ENCODE results near the gene KIF26B. TPM values are rescaled to one million over a fixed set of nuclear protein-coding genes. Genes with fewer than 3 reads are reported as not detected.
A peak's percentile ranks its signal among the peaks of the same experiment; 100 is the strongest.
"Not testable (repeated sequence)": the region's sequence is repeated elsewhere in the genome, so short reads cannot be mapped to it uniquely, and the experiment has no call there.

The KIF26B gene
- total RNA-seq, 2 donors from 2014 or later: 0.12 to 0.13 TPM

DNA sequence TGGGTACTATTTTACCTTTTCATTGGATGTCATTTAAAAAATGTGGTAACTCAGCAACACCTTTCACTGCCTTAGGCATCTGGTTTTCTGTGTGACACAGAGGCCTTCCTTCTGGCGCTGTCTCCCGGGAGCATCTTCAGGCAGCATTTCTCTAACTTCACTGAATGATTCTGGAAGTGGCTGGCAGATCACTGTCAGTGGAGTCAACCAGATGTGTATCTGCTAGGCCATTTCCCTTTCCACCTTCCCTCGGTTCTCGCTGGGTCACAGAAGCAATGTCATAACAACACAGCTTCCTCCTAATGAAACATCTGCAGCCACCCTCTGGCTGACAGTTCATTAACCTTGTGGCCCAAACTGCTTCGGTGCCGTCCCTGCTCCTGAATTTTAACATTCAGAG, 137.8 kb downstream of the KIF26B start:
- ATAC-seq (no peak), DNase-seq (no peak)
- intact Hi-C loops (cut with DNase I): no loop called here

GRCh38 chr1:245294020-245294419, 139.2 kb downstream of the KIF26B start:
- no peak for DNase-seq
- intact Hi-C loops (cut with DNase I): no loop called here
- no peak for ATAC-seq

DNA sequence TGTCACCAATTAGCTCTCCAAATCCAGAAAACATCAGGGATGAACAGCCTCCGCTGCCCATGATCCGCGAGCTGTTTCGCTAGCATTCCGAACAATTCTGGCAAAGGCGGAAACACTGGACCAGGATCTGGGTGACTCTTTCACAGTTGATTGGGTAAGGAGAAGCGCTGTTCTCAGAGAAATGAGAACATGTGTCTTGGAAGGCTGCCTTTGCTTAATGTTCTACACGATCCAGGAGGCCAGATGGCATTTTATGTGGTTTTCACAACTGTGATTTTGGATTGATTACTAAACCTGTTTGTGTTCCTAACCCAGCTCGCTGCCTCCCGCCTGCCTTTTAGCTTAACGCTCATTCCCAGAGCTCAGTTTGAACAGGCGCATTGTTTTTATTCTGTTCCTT, 144.0 kb downstream of the KIF26B start:
- ATAC-seq (no peak), DNase-seq (no peak)
- intact Hi-C loops (cut with DNase I): no loop called here

- intact Hi-C loops (cut with DNase I): no loop called here
- DNase-seq (peak; percentile 45), ATAC-seq (peak; percentile 67 to 79)
Observed at GRCh38 chr1:245301162-245301580, 146.4 kb downstream of the KIF26B start.

DNA sequence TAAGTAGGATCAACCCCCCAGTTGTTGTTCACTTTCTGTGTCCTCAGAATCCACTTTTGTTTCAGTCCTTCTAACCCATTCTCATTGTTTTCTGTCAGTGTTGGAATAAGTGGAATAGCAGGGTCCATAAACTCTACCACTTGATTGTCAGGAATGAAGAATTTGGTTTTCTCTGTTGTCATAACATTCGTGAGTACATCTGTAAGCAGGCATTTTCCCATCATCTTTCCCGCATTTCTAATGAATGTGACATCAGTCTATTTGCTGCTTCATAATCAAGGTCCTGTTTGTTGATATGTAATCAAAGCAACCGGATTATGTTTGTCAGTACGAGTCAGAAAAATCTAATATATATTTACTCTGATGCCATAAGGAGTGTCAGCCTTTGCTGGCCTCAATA, 147.1 kb downstream of the KIF26B start:
- ATAC-seq: no peak

DNA sequence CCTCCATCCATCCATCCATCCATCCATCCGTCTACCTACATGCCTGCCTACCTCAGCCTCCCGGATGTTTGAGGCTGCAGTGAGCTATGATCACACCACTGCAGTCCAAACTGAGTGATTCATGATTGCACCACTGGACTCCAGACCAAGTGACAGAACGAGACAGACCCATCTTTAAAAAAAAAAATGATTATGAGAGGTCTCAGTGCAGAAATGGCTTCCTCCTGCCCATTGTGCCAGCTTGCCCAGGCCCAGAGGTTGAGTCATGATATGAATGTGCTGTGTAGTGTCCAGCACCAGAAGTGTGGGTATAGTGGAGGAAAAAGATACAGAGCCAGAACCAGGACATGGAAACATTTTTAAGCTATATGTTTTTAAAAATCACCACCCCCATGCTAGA, 149.9 kb downstream of the KIF26B start:
- intact Hi-C loops (cut with DNase I): no loop called here
- no peak for DNase-seq

More for the DNA sequence above, 147.1 kb downstream of the KIF26B start:
- no peak for DNase-seq
- intact Hi-C loops (cut with DNase I): no loop called here

GRCh38 chr1:245306020-245306419, 151.2 kb downstream of the KIF26B start:
- intact Hi-C loops (cut with DNase I): no loop called here
- ATAC-seq: no peak
- DNase-seq: no peak

More for the DNA sequence above, 149.9 kb downstream of the KIF26B start:
- ATAC-seq: no peak

DNA sequence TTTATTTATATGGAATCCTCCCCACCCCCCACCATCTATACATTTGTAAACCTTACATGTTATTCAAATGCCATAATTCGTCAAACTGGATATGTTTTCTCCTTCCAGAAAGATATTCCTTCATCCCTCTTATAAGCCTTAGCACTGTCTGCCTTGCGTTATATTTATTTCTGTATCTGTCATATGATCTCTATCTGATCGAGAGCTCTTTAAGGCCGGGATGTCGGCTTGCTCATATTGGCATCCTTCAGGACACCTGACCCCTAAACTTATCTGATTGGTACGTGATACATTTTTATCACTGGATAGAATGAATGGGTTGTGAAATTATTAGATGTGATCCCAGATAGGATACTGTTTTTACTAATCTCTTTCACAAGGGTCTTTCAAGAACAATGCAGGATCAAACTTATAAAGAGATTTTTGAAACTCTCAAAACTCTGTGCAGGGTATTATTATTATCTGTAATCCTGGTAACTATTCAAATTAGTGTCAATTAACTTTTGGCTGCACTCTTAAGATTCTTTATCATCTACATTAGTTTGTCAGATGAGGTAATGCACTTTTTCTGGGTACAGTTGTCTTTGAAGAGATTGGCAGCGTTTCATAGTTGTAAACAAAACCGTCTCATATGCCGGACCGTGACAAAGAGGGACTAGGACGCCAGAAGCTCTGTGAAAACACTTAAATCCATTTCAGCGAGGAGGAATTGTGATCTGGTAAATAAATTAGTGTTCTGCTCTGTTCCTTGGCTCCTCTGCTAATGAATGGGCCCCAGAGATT, 152.0 kb downstream of the KIF26B start:
- intact Hi-C loops (cut with DNase I): no loop called here
- peak in 1 of 2 donors; percentile 23 for ATAC-seq
- DNase-seq: no peak

DNA sequence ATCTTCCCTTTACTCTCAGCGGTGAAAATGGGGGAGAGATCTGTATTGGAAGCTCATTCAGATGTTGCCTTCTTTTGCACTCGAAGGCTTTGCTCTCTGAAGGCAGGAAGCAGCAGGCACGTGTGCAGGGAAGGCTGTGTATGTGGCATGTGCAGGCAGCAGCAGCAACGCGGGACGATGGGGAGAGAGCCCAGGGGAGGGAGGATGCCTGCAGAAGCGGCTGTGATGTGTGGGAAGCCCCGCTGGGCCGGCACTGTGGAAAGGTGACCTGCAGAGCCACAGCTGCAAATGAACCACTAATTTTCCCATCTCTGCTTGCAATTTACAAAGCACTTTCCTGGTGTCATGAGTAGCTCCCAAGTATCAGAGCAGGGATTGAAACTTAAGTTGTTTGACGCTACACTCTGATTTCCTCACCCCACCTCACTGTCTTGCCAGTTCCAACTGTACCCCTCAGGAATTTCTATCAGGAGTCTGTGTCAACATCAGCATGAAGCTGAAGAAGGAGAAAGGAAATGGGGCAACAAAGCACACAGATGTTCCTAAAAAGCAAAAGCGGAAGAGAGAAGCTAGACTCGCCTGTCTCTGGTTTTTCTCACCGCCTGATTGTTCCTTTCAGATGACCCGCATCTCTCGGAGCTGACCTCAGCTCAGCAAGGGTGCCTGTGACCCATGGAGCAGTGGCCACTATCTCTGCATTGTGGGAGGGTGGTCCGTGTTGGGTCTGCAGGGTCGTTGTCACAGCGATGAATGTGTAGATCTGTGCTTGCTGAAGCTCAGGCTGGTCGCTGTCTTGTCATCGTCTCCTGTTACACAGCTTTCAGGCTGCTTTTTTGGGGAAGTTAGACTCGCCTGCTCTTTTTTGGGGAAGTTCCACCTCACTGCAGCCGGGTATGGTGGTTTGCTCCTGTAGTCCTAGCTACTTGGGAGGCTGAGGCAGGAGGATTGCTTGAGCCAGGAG, 156.1 kb downstream of the KIF26B start:
- intact Hi-C loops (cut with DNase I): no loop called here
- DNase-seq: no peak
- ATAC-seq: peak; percentile 27 to 67

DNA sequence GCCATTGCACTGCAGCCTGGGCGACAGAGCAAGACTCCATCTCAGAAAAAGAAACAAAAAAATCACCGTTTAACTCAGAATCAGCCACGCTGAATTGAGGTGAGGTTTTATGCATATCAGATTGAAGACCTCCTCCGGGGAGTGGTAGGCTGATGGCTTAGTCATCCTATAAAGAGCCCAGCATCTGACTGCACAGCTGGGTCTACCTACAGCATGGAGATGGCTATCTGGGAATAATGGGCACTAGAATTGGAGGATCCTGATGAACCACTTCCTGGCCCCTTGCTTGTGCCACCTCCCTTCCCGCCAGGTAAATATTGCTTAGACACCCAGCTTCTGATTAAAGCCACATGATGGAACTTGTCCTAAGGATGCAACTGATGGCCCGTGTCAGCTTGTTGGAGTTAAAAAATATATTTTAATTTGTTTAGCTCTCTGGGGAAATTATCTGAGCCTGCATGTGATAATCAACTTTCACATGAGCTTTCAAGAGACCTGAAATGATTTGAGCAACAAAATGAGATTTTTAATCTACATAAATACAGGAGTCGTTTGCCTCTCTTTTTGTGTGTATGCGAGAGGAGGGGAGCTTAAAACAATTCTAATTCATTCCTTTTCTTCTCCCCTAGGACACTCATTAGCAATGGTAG, 157.2 kb downstream of the KIF26B start:
- no peak for ATAC-seq
- DNase-seq: no peak
- intact Hi-C loops (cut with DNase I): no loop called here

- DNase-seq: no peak
- ATAC-seq: no peak
- intact Hi-C loops (cut with DNase I): no loop called here
Observed at GRCh38 chr1:245313576-245313975, 158.8 kb downstream of the KIF26B start.

GRCh38 chr1:245316784-245317183, 162.0 kb downstream of the KIF26B start:
- ATAC-seq: no peak
- DNase-seq: no peak
- intact Hi-C loops (cut with DNase I): no loop called here

GRCh38 chr1:245317217-245317616, 162.4 kb downstream of the KIF26B start:
- DNase-seq (no peak), ATAC-seq (no peak)
- intact Hi-C loops (cut with DNase I): no loop called here

DNA sequence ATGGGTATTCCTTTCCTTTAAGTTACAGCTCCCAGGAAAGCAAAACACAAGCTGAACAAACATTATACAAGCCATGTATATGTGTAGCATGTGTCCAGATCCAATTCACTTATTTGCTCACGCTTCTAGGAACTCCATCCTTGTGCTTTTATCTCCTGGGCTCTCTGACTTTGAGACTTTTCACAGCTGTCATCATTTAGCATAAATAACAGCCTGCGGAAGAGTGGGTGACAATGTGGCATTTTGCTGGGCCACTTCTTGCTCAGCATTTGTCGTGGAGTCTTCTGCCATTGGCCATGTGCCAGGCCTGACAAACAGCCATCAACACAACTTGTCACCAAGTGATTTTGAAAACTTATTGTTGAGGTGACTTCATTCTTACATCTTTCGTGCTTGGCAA, 164.3 kb downstream of the KIF26B start:
- intact Hi-C loops (cut with DNase I): no loop called here
- DNase-seq: no peak
- ATAC-seq: peak in 1 of 2 donors; percentile 53

GRCh38 chr1:245322673-245323072, 167.9 kb downstream of the KIF26B start:
- ATAC-seq: no peak
- DNase-seq: no peak
- intact Hi-C loops (cut with DNase I): no loop called here

- intact Hi-C loops (cut with DNase I); ATAC-seq; DNase-seq: not testable (repeated sequence)
Observed at GRCh38 chr1:245323765-245324164, 169.0 kb downstream of the KIF26B start.

DNA sequence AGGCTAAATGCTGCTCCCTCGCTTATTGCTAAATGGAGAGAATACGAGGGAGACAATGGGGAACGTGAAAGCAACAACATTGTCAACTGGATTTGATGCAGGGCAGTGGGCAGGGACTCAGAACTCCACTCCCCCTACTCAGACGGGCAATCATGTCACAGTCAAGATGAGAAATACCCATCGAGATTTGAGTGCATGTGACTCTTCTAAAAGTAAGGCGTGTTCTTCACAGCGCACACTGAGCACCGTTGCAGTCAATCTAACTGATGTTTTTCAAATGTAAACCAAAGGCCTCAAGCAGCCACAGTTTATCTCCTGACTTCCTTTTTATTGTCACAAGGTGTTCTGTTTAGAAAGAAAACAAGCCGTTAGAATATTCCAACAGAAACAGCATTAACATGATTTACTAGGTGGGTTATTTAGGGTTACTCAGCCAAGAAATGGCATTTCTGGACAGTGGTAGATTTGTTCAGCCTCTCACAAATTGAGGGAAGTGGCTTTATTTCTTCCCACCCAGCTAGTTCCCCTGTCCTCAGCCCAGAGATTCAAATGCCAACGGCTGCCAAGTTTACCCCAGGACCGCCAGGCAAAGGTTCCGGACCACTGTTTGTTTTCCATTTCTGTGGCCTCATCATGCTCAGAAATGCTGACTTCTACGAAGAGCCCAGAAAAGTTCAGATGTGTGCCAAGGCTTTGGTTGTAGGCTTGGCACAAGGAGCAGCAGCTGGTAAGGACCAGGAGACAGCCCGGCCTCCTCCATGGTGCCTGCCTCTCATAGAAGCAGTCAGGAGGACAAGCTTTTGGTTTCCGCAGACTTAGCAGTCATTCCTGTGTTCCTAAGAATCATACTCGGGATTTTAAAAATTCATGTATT, 171.4 kb downstream of the KIF26B start:
- DNase-seq: no peak
- ATAC-seq: no peak
- intact Hi-C loops (cut with DNase I): no loop called here

- no peak for ATAC-seq
- intact Hi-C loops (cut with DNase I): no loop called here
Observed at GRCh38 chr1:245327360-245327759, 172.6 kb downstream of the KIF26B start.

GRCh38 chr1:245327842-245328241, 173.1 kb downstream of the KIF26B start:
- peak in 1 of 2 donors; percentile 35 for ATAC-seq
- intact Hi-C loops (cut with DNase I): no loop called here
- DNase-seq: no peak

More at GRCh38 chr1:245327360-245327759, 172.6 kb downstream of the KIF26B start:
- DNase-seq: no peak
